NB4 (cell line): ENCODE data around the gene ANKRD66.

Experiments used
- DNase-seq: peaks from one replicate; pipeline ENCODE4 v3.0.0; 2010; ENCODE audit warnings: low read depth
- H3K4me3 ChIP-seq: one replicate; pipeline ENCODE4 v1.5.1; 2011; ENCODE audit warnings: mild to moderate bottlenecking, low read depth, low read length, moderate library complexity
- MYC ChIP-seq: IDR thresholded peaks from 2 replicates; pipeline ENCODE4 v1.6.1; 2011; ENCODE audit warnings: low read depth, low read length
- POLR2A ChIP-seq: IDR thresholded peaks from 2 replicates; pipeline ENCODE4 v1.6.1; 2011; ENCODE audit warnings: mild to moderate bottlenecking; ENCODE audit not compliant: insufficient read length; ENCODE audit errors: extremely low read depth
- TF ChIP-seq, protein P1 (sequence below): IDR thresholded peaks from one replicate; pipeline ENCODE4 v1.5.1; 2012; ENCODE audit warnings: low read depth, low read length
- TF ChIP-seq, protein P2 (sequence below): IDR thresholded peaks from 2 replicates; pipeline ENCODE4 v1.6.1; 2011; ENCODE audit warnings: low read depth, low read length

ANKRD66 gene

DNA sequence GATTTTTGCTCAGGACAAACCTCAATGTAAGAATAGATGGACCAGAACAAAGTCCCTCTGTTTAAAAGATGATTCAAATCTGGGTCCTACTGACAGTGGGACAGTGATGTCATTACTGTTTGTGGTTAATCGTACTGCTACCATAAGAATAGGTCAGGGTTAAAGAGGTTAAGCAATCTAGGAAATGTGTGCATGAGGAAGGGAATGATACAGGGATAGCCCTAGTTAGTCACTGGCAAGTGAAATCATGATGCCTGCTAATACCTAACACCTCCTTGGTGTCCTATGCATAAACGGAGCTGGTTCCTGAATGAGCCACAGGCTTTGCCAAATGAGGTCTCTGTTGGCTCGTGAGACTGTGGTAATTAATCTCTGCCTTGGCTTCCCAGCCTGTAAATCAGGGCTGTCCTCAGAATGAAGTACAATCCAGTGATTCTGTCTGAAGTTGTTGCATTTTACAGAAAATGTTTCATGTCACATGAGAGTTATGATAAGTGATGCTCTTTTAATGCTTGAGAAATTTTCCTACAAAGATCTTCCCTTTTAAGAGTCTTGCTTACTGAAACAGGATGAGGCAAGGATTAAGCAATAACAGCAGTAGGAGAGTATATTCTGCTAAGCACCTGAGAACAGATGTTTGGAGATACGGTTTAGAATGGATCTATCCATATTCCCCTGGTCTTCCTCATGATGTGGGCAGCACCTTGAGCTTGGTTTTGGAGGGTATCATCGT lies 50.3 kb downstream of the ANKRD66 start:
- DNase-seq: no peak
- TF ChIP-seq, protein P1, sequence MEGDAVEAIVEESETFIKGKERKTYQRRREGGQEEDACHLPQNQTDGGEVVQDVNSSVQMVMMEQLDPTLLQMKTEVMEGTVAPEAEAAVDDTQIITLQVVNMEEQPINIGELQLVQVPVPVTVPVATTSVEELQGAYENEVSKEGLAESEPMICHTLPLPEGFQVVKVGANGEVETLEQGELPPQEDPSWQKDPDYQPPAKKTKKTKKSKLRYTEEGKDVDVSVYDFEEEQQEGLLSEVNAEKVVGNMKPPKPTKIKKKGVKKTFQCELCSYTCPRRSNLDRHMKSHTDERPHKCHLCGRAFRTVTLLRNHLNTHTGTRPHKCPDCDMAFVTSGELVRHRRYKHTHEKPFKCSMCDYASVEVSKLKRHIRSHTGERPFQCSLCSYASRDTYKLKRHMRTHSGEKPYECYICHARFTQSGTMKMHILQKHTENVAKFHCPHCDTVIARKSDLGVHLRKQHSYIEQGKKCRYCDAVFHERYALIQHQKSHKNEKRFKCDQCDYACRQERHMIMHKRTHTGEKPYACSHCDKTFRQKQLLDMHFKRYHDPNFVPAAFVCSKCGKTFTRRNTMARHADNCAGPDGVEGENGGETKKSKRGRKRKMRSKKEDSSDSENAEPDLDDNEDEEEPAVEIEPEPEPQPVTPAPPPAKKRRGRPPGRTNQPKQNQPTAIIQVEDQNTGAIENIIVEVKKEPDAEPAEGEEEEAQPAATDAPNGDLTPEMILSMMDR: no peak
- TF ChIP-seq MYC (no peak), POLR2A (no peak)
- TF ChIP-seq, protein P2, sequence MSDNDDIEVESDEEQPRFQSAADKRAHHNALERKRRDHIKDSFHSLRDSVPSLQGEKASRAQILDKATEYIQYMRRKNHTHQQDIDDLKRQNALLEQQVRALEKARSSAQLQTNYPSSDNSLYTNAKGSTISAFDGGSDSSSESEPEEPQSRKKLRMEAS: no peak
- no peak overlapping the region for H3K4me3 ChIP-seq

DNA sequence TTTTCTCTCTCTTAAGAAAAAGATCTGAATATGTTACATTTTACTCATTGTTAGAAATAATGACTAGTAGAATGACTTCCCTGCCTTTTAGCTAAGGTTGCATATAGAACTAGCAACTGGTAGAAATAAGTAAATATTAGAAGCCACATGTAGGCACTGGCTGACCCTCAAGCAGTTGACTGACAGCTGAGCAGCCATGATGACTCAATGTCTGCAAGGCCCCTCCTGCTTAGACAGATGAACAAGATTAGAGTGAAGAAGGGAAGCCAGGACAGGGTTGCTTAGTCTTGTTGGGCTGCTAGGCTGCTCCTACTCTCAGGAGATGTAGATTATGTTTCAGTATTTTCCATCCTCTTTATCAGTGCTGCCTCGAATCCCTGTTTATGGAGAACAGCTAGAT lies 52.9 kb downstream of the ANKRD66 start:
- no peak for TF ChIP-seq POLR2A
- TF ChIP-seq MYC: no peak
- TF ChIP-seq, protein P1: no peak
- TF ChIP-seq, protein P2: no peak
- H3K4me3 ChIP-seq: no peak overlapping the region

DNA sequence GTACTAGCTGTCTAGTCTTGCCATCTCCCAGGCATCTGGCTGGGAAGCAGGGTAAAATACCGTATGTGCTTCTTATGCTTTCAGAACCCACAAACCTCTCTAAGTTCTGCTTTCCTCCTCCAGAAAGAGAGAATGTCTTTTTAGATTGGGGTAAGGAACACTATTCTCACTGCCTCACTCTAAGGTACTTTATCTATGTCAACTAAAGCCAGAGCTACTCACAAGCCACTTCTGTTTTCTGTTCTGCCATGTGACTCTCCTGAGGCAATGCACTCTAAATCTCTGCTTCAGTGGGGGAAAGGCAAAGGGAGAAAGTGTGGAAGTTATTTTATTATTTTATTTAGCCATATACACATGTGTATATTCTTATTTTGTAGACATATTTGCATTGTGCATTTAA lies 62.1 kb downstream of the ANKRD66 start:
- TF ChIP-seq, protein P1: no peak
- TF ChIP-seq MYC (no peak), POLR2A (no peak)
- TF ChIP-seq, protein P2: no peak
- no peak for DNase-seq
- H3K4me3 ChIP-seq: no peak overlapping the region

More for the DNA sequence above, 52.9 kb downstream of the ANKRD66 start:
- DNase-seq: no peak
